AG09309 (cell line): ENCODE results near the gene ZNF892.

Experiments
- DNase-seq: peaks from one replicate; pipeline ENCODE4 v3.0.0-alpha.2; 2010; ENCODE audit warnings: low read depth
- H3K4me3 ChIP-seq: 2 replicates; pipeline ENCODE4 v1.5.1; 2011; ENCODE audit warnings: mild to moderate bottlenecking, low read depth, low read length, moderate library complexity; ENCODE audit not compliant: control insufficient read depth
- TF ChIP-seq, protein P1 (sequence below): IDR thresholded peaks from 2 replicates; pipeline ENCODE4 v1.5.1; 2011; ENCODE audit warnings: mild to moderate bottlenecking, low read depth, low read length, inconsistent platforms; ENCODE audit not compliant: insufficient read depth, control insufficient read depth; ENCODE audit errors: missing control alignments

ZNF892 gene

DNA sequence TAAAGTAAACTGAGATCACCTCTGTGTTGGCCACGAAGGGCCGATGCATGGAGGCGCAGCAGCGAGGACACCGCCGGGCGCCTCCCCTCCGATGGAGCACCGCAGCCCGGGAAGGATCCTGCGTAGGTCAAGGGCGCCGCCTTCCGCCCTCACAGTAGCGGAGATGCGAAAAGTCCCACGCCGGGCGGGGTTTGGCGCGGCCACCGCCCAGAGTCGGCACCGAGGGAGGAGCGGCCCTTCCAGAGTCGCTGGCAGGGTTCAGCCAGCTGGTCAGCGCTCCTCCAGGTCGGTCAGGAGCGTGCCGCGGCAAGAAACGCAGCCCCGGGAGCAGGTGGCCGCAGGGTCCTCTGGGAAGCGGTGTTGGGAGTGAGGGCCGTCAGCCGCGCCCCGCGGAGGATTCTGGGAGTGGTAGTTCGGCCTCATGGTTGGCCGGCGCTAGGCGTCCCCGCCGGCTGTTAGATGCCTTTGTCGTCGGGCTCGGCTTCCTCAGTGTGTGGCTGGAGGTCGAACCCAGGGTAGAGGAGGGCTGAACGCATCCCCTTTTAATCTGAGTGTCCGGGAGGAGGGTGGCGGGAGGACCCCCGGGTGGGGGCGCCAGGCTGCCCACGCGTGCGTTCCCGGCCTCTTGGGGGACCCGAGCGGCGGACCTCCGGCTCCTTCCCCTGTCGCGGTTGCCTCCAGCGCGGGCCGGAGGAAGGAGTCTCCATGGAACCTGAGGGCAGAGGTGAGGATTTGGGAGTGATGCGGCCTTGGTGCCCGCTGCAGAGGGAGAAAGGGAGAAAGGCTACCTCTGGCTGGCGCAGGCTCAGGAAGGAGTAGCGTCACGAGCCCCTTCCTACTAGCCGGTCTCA is at the start of gene ZNF892:
ZNF892 (plus strand) TSS at position 411 of the 851 bp plus-strand sequence; CDS start at position 706, 295 bp downstream.
- TF ChIP-seq, protein P1, sequence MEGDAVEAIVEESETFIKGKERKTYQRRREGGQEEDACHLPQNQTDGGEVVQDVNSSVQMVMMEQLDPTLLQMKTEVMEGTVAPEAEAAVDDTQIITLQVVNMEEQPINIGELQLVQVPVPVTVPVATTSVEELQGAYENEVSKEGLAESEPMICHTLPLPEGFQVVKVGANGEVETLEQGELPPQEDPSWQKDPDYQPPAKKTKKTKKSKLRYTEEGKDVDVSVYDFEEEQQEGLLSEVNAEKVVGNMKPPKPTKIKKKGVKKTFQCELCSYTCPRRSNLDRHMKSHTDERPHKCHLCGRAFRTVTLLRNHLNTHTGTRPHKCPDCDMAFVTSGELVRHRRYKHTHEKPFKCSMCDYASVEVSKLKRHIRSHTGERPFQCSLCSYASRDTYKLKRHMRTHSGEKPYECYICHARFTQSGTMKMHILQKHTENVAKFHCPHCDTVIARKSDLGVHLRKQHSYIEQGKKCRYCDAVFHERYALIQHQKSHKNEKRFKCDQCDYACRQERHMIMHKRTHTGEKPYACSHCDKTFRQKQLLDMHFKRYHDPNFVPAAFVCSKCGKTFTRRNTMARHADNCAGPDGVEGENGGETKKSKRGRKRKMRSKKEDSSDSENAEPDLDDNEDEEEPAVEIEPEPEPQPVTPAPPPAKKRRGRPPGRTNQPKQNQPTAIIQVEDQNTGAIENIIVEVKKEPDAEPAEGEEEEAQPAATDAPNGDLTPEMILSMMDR: peak; percentile 49
- peak; percentile 40 for DNase-seq
- peak within 1 kb of the TSS; percentile 73 for H3K4me3 ChIP-seq

DNA sequence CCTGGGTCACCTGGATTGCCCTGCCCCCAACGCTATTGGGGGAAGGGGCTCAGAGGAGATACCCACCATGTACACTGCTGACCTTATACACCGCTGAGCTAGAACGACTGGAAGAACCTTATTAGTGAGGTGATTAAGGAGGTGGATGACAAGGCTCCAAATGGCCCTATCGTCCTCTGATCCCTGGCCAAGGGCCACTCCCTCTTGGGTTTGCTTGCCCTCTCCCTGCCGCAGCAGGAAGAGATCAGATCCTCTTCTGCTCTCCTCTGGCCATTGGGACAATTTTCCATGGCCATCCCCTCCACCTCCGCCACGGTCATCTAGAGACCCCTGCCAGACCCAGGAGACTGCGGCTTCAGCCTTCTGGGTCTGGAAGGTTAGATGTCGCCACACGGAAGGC is 48.9 kb upstream of the ZNF892 start:
- TF ChIP-seq, protein P1: no peak
- H3K4me3 ChIP-seq: peak overlapping the region; percentile 84
- DNase-seq: no peak

DNA sequence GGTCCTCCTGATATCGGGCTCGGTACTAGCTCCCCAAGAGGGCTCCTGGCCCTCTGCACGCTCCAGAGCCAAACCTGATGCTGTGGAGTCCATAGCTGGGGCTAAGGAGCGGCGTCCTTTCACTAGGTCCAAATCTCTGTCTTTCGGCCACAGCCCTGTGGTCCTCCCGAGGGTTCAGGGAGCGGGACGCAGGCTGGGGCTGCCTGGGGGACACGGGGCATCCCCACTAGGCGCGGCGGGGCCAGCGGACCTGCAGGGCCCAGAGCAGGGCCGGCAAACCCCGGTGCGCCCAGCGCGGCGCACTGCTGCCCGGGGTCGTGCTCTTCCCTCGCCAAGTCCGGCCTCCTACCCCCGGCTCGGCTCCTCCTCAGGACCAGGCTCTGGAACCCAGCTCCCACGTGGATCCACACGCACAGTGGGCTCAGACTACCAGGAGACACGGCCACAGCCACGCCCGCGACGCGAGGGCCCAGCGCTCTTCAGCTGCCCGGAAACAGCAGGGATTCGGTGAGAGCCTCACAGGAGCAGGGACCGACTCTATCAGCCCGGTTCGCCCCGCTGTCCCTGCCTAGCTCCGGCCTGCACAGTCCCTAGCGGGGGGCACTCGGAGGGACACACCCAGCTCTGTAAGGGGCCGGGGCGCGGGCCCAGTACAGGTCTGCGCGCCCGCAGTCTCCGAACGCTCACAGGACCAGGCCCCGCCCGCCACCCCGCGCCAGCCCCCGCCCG is 48.3 kb upstream of the ZNF892 start:
- TF ChIP-seq, protein P1: no peak
- DNase-seq: no peak
- H3K4me3 ChIP-seq: peak overlapping the region; percentile 84

DNA sequence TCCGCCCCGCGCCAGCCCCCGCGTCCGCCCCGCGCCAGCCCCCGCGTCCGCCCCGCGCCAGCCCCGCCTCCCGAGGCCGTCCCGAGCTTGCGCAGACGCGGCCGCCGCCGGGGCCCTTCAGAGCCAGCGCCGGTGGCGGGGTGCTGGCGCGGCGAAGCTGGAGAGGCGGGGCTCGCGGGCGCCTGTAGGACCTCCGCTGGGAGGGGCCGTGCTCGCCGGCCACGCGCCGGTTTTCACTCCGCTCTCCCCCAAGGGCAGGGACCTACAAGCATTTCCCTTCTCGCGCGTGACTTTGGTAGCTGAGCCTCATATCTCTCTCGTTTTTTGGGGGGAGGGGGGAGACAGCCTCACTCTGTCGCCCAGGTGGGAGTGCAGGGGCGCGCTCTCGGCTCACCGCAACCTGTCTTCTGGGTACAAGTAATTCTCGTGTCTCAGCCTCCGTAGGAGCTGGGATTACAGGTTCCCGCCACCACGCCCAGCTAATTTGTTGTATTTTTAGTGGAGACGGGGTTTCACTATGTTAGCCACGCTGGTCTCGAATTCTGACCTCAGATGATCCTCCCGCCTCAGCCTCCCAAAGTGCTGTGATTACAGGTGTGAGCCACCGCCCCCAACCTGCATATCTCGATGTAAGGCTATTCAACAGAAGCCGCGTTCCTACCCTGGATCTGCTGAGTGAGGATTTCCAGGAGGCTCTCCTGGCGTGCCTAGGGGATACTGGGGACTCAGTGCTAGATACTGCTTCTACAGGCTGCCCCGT is 47.5 kb upstream of the ZNF892 start, which contains the start of gene ZNF514:
ZNF514 (minus strand) TSS at position 159 of the 760 bp plus-strand sequence. CDS start 6,595 bp downstream, outside the sequence.
- DNase-seq: peak; percentile 10
- TF ChIP-seq, protein P1: no peak
- H3K4me3 ChIP-seq: peak within 1 kb of the TSS; percentile 84

DNA sequence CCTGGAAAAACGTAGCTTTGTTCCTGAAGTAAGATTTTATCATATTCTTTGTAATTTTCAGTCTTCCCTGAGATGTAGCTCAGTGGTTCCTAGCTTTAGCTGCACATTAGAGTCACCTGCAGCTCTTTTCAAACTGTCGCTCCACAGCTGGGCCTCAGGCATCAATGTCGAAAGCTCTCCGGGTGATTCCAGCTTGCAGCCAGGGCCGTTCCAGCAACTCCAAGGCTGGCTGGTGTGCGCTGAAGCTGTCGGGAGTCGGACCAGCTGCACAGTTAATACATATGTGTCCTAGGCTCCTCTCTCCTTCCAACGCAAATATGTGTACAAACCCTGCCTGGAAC is 42.3 kb upstream of the ZNF892 start:
- no peak for DNase-seq
- peak overlapping the region; percentile 79 for H3K4me3 ChIP-seq
- TF ChIP-seq, protein P1: no peak
